Skeletal muscle satellite cell (primary cell): ENCODE results near the gene FAHD1.

ENCODE experiments used
- H3K27me3 ChIP-seq: 2 replicates; pipeline ENCODE4 v1.7.0; 2013; ENCODE audit warnings: low read length; ENCODE audit not compliant: control insufficient read depth, insufficient read depth
- H3K36me3 ChIP-seq: 2 replicates; pipeline ENCODE4 v1.7.0; 2013; ENCODE audit warnings: mild to moderate bottlenecking, control low read depth, low read length; ENCODE audit not compliant: insufficient read depth
- H3K4me1 ChIP-seq: 2 replicates; pipeline ENCODE4 v1.7.0; 2013; ENCODE audit warnings: low read length; ENCODE audit not compliant: control insufficient read depth, insufficient read depth
- H3K4me2 ChIP-seq: 2 replicates; pipeline ENCODE4 v1.7.0; 2013; ENCODE audit warnings: mild to moderate bottlenecking, low read length
- H3K4me3 ChIP-seq: 2 replicates; pipeline ENCODE4 v1.7.0; 2013; ENCODE audit warnings: low read length
- H3K9ac ChIP-seq: 2 replicates; pipeline ENCODE4 v1.7.0; 2013; ENCODE audit warnings: mild to moderate bottlenecking, low read depth, low read length, moderate library complexity
- H3K9me3 ChIP-seq: replicated peaks from 2 replicates; pipeline ENCODE4 v1.7.0; 2013; ENCODE audit warnings: mild to moderate bottlenecking, control low read depth, low read length

The FAHD1 gene

DNA sequence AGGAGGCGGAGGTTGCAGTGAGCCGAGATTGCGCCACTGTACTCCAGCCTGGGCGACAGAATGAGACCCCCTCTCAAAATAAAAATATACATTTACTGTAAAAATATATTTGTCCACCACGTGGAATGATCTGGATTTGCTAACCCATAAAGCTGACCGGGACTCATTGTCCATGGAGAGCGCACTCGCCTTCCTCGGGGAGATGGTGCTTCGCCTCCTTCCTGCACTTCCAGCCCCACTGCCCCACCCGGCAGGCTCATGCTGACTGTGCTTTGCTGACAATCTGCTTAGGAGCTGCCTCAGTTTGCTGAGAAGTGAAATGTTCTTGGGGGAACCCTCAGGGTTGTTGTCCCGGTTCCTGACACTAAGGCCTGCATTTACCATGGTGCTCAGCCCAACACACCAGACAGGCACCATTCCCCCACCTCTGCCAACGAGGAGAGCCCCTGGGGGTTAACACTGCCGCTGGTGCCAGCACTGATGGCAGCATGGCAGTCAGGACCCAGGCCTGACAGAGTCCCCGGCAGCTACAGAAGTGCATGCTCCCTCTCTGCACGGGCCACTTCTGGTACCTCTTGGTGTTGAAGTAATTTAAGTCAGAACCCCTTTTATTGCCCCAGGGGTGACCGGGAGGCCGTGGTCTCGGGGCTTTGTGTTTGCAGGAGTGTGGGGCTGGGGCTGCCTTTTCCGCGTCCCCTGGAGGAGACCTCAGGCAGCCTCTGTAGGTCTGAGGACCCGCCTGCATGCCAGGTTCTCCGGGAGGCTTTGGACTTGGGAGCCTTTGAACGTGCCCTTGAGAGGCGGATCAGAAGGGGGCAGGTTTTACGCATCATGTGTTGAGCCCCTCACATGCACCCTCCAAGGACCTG lies 41.8 kb upstream of the FAHD1 start:
- no peak overlapping the region for H3K9ac ChIP-seq
- H3K4me2 ChIP-seq: no peak overlapping the region
- H3K4me3 ChIP-seq: no peak overlapping the region
- H3K4me1 ChIP-seq: peaks cover 9% of the 10 kb centered on the region
- peaks cover 15% of the 10 kb centered on the region for H3K36me3 ChIP-seq
- no peaks in the 10 kb centered on the region for H3K9me3 ChIP-seq
- H3K27me3 ChIP-seq: no peaks in the 10 kb centered on the region

DNA sequence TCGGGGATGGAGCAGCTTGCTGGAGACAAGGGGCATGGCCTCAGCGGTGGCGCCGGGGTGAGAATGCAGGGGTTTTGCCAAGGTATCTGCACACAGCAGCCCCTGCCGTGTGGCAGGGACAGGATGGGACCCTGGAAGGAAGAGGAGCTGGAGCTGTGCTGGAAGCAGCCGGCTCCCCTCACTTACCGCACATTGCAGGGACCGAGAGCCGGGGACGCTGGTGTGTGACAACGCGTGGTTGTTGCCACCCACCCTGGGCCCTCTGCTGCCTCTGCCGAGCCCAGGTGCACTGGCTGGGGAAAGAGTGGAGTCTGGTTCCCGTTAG lies 41.2 kb upstream of the FAHD1 start:
- Histone ChIP-seq H3K9ac (no peak overlapping the region), H3K9me3 (no peaks in the 10 kb centered on the region), H3K4me3 (no peak overlapping the region), H3K27me3 (no peaks in the 10 kb centered on the region), H3K36me3 (peaks cover 14% of the 10 kb centered on the region), H3K4me2 (no peak overlapping the region), H3K4me1 (peaks cover 9% of the 10 kb centered on the region)

DNA sequence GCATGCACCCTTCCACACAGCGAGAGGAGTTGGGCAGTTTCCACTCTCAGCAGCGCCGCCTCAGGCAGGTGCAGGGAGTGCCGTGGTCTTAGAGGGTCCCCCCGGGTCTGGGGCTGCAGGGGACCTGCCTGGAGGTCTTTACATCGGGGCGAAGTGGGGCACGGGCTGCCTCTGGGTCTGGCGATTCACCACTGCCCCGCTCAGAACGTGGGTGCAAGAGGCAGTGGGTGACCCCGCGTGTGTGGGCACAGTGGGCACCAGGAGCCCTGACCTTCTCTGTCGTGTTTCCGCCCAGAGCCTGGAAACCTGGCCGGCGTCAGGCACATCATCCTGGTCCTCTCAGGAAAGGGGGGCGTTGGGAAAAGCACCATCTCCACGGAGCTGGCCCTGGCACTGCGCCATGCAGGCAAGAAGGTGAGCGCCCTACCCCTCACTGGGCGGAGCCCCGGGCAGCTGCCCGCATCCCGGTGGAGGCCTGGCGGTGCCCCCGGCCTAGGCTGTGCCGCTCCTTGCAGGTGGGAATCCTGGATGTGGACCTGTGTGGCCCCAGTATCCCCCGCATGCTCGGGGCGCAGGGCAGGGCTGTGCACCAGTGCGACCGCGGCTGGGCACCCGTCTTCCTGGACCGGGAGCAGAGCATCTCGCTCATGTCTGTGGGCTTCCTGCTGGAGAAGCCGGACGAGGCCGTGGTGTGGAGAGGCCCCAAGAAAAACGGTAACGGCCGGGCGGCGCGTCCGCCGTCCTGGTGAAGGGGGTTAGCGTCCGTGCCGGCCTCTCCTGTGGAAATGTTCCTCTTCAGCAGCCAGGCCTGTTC lies 40.6 kb upstream of the FAHD1 start:
- no peaks in the 10 kb centered on the region for H3K9me3 ChIP-seq
- H3K27me3 ChIP-seq: no peaks in the 10 kb centered on the region
- H3K4me3 ChIP-seq: no peak overlapping the region
- peaks cover 3% of the 10 kb centered on the region for H3K4me1 ChIP-seq
- H3K4me2 ChIP-seq: no peak overlapping the region
- peaks cover 14% of the 10 kb centered on the region for H3K36me3 ChIP-seq
- no peak overlapping the region for H3K9ac ChIP-seq

DNA sequence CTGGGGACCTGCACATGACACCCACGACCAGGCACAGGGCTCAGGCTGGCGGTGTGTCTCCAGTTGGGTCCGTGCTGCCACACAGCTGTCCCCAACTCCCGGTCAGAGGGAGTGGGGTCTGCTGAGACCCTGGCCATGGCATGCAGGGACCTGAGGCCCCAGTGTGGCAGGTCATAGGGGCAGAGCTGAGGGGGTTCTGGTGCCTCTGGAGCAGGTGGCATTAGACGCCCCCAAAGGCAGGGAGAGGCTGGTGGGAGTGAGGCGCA lies 40.0 kb upstream of the FAHD1 start:
- Histone ChIP-seq H3K27me3 (no peaks in the 10 kb centered on the region), H3K36me3 (peaks cover 14% of the 10 kb centered on the region), H3K9ac (no peak overlapping the region), H3K4me1 (no peaks in the 10 kb centered on the region), H3K9me3 (no peaks in the 10 kb centered on the region), H3K4me3 (no peak overlapping the region), H3K4me2 (no peak overlapping the region)

DNA sequence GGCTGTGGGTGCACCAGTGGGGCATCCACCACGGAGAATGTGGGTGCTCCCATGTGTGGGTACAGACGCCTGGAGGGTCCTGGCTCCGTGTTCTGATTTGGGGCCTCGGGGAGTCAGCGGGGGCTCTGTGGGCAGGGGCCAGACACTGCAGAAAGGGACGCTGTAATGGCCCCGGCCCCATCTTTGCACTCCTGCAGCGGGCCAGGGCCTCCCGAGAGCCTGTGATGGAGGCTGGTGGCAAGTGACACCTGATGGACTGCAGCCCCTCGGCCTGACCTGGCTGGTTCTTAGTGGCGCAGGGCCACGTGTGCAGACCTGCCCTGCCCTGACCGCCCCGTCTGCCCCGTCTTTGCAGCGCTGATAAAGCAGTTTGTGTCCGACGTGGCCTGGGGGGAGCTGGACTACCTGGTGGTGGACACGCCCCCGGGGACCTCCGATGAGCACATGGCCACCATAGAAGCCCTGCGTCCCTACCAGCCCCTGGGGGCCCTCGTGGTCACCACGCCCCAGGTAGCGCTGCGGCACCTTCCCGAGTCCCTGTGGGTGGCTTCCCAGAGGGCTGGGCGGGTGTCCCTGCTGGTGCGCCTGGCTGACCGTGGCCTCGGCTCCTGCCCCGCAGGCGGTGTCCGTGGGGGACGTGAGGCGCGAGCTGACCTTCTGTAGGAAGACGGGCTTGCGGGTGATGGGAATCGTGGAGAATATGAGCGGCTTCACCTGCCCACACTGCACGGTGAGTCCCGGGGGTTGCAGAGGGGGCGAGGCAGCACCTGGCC lies 39.5 kb upstream of the FAHD1 start:
- Histone ChIP-seq H3K27me3 (no peaks in the 10 kb centered on the region), H3K4me1 (no peaks in the 10 kb centered on the region), H3K4me2 (no peak overlapping the region), H3K9ac (no peak overlapping the region), H3K36me3 (peaks cover 14% of the 10 kb centered on the region), H3K4me3 (no peak overlapping the region), H3K9me3 (no peaks in the 10 kb centered on the region)

DNA sequence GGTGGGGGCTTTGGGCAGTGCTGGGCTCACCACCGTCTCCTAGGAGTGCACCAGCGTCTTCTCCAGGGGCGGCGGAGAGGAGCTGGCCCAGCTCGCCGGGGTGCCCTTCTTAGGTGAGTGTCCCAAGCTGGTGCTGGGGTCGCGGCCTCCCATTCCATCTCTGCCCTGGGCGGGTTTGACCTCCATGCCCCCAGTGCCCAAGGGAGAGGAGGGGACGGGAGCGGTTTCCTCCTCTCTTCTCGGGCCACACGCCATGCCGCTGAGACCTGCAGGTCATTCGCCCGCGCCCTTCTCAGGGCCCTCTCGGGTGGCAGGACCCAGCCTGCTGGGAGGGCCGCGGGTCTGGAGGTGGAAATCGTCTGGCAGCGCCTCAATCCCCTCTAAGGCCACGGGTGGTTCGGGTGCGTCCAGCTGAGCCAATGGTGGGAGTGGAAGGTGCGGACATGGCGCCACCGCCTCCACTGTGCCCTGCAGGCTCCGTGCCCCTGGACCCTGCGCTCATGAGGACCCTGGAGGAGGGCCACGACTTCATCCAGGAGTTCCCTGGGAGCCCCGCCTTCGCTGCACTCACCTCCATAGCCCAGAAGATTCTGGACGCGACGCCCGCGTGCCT lies 38.8 kb upstream of the FAHD1 start:
- no peak overlapping the region for H3K9ac ChIP-seq
- H3K4me2 ChIP-seq: no peak overlapping the region
- H3K4me3 ChIP-seq: no peak overlapping the region
- H3K4me1 ChIP-seq: no peaks in the 10 kb centered on the region
- H3K36me3 ChIP-seq: peaks cover 14% of the 10 kb centered on the region
- no peaks in the 10 kb centered on the region for H3K27me3 ChIP-seq
- H3K9me3 ChIP-seq: no peaks in the 10 kb centered on the region

DNA sequence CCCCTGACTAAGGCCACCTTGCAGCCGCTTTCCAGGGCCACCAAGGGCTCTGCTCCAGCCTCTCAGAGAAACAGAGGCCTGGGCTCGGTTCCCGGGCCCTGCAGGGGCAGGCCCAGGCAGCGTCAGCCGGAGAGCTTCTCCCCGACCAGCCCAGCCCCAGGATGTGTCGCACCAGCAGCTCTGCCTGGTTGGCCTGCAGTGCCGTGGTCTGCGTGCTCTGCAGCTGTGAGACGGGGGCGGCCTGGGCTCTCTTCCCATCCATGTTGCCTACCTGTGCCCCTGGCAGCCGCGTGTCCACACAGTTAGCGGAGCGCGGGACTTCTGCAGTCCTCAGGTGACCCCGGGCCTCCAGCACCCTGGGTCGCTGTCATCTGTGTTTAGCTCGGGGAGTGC lies 38.3 kb upstream of the FAHD1 start:
- H3K27me3 ChIP-seq: no peaks in the 10 kb centered on the region
- H3K4me2 ChIP-seq: no peak overlapping the region
- H3K4me1 ChIP-seq: no peaks in the 10 kb centered on the region
- H3K9me3 ChIP-seq: no peaks in the 10 kb centered on the region
- H3K36me3 ChIP-seq: peaks cover 14% of the 10 kb centered on the region
- H3K4me3 ChIP-seq: no peak overlapping the region
- no peak overlapping the region for H3K9ac ChIP-seq

DNA sequence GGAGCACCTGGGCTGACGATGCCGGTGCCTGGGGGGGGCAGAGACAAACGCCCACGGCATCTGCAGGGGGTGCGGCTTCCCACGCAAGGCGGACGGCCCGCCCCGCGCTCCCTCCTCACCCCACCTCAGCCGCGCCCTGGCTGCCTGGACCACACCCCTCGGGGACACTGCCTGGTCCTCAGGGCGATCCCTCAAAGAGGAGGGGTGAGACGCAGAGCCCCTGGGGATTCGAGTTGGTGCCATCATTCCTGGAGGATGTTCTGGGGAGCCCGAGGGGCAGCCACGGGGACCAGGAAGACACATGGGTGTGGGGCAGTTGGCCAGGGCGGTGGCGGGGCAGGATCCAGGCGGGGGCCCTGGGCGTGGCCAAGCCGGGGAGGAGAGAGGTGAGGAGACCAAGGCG lies 37.4 kb upstream of the FAHD1 start:
- H3K36me3 ChIP-seq: peaks cover 14% of the 10 kb centered on the region
- H3K27me3 ChIP-seq: no peaks in the 10 kb centered on the region
- H3K4me3 ChIP-seq: no peak overlapping the region
- H3K4me1 ChIP-seq: no peaks in the 10 kb centered on the region
- no peak overlapping the region for H3K9ac ChIP-seq
- no peaks in the 10 kb centered on the region for H3K9me3 ChIP-seq
- H3K4me2 ChIP-seq: no peak overlapping the region

DNA sequence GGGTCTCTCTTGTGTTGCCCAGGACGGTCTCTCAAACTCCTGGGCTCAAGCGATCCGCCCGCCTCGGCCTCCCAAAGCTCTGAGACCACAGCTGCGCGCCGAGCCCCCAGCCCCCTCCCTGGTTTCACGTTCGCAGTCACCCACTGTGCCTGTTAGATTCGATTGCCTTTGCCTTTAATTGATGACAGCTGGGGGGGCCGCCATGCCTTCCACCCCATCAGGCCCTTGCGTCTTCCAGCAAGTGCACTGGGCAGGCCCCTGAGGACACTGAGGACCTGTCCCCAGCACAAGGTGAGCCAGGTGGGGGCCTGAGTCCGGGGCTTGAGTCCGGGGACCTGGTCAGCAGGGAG lies 36.8 kb upstream of the FAHD1 start:
- Histone ChIP-seq H3K27me3 (no peaks in the 10 kb centered on the region), H3K4me2 (no peak overlapping the region), H3K9ac (no peak overlapping the region), H3K36me3 (peaks cover 14% of the 10 kb centered on the region), H3K4me3 (no peak overlapping the region), H3K4me1 (no peaks in the 10 kb centered on the region), H3K9me3 (no peaks in the 10 kb centered on the region)

DNA sequence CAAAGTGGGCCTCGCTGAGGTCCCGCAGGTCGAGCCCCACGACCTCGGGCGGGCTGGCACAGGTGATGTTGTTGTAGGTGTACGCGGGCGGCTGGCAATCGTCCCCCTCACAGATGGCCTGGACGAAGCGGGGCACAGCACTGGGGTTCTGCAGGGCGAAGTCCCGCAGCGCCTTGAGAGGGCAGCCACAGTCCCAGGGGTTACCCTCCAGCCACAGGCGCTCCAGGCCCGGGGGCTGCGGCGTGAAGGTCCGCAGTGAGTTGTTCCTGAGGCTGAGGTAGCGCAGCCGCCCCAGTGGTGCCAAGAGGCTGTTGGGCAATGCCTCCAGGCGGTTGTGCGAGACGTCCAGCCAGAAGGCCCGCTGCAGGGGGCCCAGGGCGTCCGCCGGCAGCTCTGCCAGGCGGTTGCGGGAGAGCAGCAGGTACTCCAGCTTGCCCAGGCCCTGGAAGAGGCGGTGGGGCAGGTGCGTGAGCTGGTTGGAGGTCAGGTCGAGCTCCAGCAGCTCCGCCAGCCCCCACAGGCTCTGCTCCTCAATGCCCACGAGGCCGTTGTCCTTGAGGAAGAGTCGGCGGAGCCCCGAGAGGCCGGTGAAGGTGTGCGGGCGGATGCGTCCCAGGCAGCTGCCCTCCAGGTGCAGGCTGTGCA lies 36.3 kb upstream of the FAHD1 start:
- no peaks in the 10 kb centered on the region for H3K4me1 ChIP-seq
- no peak overlapping the region for H3K4me2 ChIP-seq
- H3K36me3 ChIP-seq: peaks cover 14% of the 10 kb centered on the region
- no peaks in the 10 kb centered on the region for H3K27me3 ChIP-seq
- H3K4me3 ChIP-seq: no peak overlapping the region
- H3K9me3 ChIP-seq: no peaks in the 10 kb centered on the region
- no peak overlapping the region for H3K9ac ChIP-seq
